SK-N-SH treated with all-trans-retinoic acid at 6 μM for 48 hours (cell line): Measurements from ENCODE around the gene TFR2.

Experiments used
- ATAC-seq: fragments of 200-7000 bp; cut with Tn5 transposase; 3 replicates; pipeline ENCODE4 v1.9.1; 2020; ENCODE audit warnings: mild to moderate bottlenecking, moderate library complexity
- ARNTL ChIP-seq: fragments of 450-650 bp; formaldehyde crosslinking; IDR thresholded peaks from 2 replicates; pipeline ENCODE4 v1.5.0; 2020; ENCODE audit warnings: low read depth, mild to moderate bottlenecking, moderate library complexity, borderline replicate concordance
- BACH2 ChIP-seq: fragments of 250-450 bp; sonication (Bioruptor Pico); IDR thresholded peaks from 2 replicates; pipeline ENCODE4 v1.9.0; 2021; ENCODE audit warnings: mild to moderate bottlenecking, borderline replicate concordance
- CSDC2 ChIP-seq: fragments of 250-450 bp; sonication (Bioruptor Pico); IDR thresholded peaks from 2 replicates; pipeline ENCODE4 v1.5.0; 2020; ENCODE audit warnings: mild to moderate bottlenecking, moderate library complexity
- ESRRG ChIP-seq: fragments of 250-450 bp; sonication (Bioruptor Pico); IDR thresholded peaks from 2 replicates; pipeline ENCODE4 v1.6.1; 2021; ENCODE audit warnings: mild to moderate bottlenecking
- ISL1 ChIP-seq: fragments of 250-450 bp; sonication (Bioruptor Pico); IDR thresholded peaks from 2 replicates; pipeline ENCODE4 v2.1.2; 2022; ENCODE audit warnings: mild to moderate bottlenecking, moderate library complexity
- OSR1 ChIP-seq: fragments of 250-450 bp; sonication (Bioruptor Pico); IDR thresholded peaks from 2 replicates; pipeline ENCODE4 v1.8.0; 2022; ENCODE audit warnings: moderate library complexity, mild to moderate bottlenecking, inconsistent platforms
- PPARA ChIP-seq: fragments of 250-450 bp; sonication (Bioruptor Pico); IDR thresholded peaks from 2 replicates; pipeline ENCODE4 v1.5.0; 2020; ENCODE audit warnings: mild to moderate bottlenecking, borderline replicate concordance
- RARB ChIP-seq: fragments of 250-450 bp; sonication (Bioruptor Pico); IDR thresholded peaks from 2 replicates; pipeline ENCODE4 v1.8.0; 2021; ENCODE audit warnings: mild to moderate bottlenecking, moderate library complexity
- SNAI2 ChIP-seq: fragments of 250-450 bp; sonication (Bioruptor Pico); IDR thresholded peaks from 2 replicates; pipeline ENCODE4 v1.5.0; 2020; ENCODE audit warnings: mild to moderate bottlenecking, moderate library complexity
- TCF4 ChIP-seq: fragments of 250-450 bp; sonication (Bioruptor Pico); IDR thresholded peaks from 2 replicates; pipeline ENCODE4 v1.8.0; 2021; ENCODE audit warnings: mild to moderate bottlenecking, moderate library complexity, borderline replicate concordance
- TOX ChIP-seq: fragments of 250-450 bp; sonication (Bioruptor Pico); IDR thresholded peaks from 2 replicates; pipeline ENCODE4 v1.8.0; 2021; ENCODE audit warnings: mild to moderate bottlenecking, moderate library complexity, borderline replicate concordance
- ZC3H10 ChIP-seq: fragments of 250-450 bp; sonication (Bioruptor Pico); IDR thresholded peaks from 2 replicates; pipeline ENCODE4 v1.5.1; 2021; ENCODE audit warnings: mild to moderate bottlenecking, moderate library complexity
- ZFP3 ChIP-seq: fragments of 250-450 bp; sonication (Bioruptor Pico); IDR thresholded peaks from 2 replicates; pipeline ENCODE4 v1.5.0; 2020; ENCODE audit warnings: mild to moderate bottlenecking, moderate library complexity
- ZFP30 ChIP-seq: fragments of 450-650 bp; formaldehyde crosslinking; IDR thresholded peaks from 2 replicates; pipeline ENCODE4 v1.5.0; 2022; ENCODE audit warnings: mild to moderate bottlenecking, moderate library complexity
- ZNF565 ChIP-seq: fragments of 450-650 bp; formaldehyde crosslinking; conservative IDR thresholded peaks from 2 replicates; pipeline ENCODE4 v1.5.0; 2020; ENCODE audit warnings: low read depth, mild to moderate bottlenecking, moderate library complexity
- ZNF70 ChIP-seq: fragments of 450-650 bp; formaldehyde crosslinking; IDR thresholded peaks from 2 replicates; pipeline ENCODE4 v1.5.0; 2020; ENCODE audit warnings: mild to moderate bottlenecking, moderate library complexity
- ZNF8 ChIP-seq: fragments of 450-650 bp; formaldehyde crosslinking; IDR thresholded peaks from 2 replicates; pipeline ENCODE4 v1.5.0; 2020; ENCODE audit warnings: mild to moderate bottlenecking, moderate library complexity
- TF ChIP-seq, protein P1 (sequence below): fragments of 250-450 bp; sonication (Bioruptor Pico); IDR thresholded peaks from 2 replicates; pipeline ENCODE4 v1.5.1; 2020; ENCODE audit warnings: low read depth, mild to moderate bottlenecking, moderate library complexity
- TF ChIP-seq, protein P2 (sequence below): fragments of 250-450 bp; sonication (Bioruptor Pico); IDR thresholded peaks from 2 replicates; pipeline ENCODE4 v1.8.0; 2021; ENCODE audit warnings: low read depth, mild to moderate bottlenecking, moderate library complexity, borderline replicate concordance
- TF ChIP-seq, protein P3 (sequence below): fragments of 250-450 bp; sonication (Bioruptor Pico); IDR thresholded peaks from 2 replicates; pipeline ENCODE4 v1.5.0; 2020; ENCODE audit warnings: mild to moderate bottlenecking, moderate library complexity
- TF ChIP-seq, protein P4 (sequence below): fragments of 250-450 bp; sonication (Bioruptor Pico); IDR thresholded peaks from 2 replicates; pipeline ENCODE4 v1.5.1; 2021; ENCODE audit warnings: mild to moderate bottlenecking, moderate library complexity

The TFR2 gene

DNA sequence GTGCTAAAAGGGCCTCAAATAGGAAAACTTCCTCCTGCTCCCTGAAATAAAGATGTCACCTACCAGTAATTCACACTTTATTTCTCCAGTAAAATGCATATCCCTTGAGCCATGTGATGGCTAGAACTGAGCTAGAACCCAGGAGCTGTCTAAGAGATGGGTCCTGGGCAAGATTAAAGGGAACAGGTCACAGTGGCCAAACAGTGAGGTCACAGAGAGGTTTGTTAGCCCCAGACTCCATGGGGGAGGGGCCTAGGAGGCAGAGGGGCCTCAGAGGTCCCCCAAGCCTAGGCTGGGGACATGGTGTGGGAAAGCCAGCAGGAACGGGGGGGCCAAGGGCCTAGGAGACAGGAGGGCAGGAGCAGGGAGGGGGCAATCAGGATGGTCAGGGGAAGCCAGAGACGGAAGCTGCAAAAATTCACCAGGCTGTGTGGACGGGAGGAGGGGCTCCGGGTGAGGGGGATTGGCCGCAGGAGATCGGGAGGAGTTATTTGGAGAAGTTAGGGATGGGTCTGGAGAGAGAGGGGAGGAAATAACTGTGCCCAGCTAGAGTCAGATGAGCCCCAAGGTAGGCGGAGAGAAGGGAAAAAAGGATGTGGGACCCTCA lies 51.9 kb downstream of the TFR2 start:
- TF ChIP-seq ARNTL (CRISPR knock-in tag): no peak
- TF ChIP-seq, protein P1, sequence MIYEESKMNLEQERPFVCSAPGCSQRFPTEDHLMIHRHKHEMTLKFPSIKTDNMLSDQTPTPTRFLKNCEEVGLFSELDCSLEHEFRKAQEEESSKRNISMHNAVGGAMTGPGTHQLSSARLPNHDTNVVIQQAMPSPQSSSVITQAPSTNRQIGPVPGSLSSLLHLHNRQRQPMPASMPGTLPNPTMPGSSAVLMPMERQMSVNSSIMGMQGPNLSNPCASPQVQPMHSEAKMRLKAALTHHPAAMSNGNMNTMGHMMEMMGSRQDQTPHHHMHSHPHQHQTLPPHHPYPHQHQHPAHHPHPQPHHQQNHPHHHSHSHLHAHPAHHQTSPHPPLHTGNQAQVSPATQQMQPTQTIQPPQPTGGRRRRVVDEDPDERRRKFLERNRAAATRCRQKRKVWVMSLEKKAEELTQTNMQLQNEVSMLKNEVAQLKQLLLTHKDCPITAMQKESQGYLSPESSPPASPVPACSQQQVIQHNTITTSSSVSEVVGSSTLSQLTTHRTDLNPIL (CRISPR knock-in tag): no peak
- TF ChIP-seq ZC3H10: no peak
- no peak for TF ChIP-seq SNAI2 (CRISPR knock-in tag)
- no peak for TF ChIP-seq ZNF70
- TF ChIP-seq BACH2 (CRISPR knock-in tag): no peak
- TF ChIP-seq, protein P2, sequence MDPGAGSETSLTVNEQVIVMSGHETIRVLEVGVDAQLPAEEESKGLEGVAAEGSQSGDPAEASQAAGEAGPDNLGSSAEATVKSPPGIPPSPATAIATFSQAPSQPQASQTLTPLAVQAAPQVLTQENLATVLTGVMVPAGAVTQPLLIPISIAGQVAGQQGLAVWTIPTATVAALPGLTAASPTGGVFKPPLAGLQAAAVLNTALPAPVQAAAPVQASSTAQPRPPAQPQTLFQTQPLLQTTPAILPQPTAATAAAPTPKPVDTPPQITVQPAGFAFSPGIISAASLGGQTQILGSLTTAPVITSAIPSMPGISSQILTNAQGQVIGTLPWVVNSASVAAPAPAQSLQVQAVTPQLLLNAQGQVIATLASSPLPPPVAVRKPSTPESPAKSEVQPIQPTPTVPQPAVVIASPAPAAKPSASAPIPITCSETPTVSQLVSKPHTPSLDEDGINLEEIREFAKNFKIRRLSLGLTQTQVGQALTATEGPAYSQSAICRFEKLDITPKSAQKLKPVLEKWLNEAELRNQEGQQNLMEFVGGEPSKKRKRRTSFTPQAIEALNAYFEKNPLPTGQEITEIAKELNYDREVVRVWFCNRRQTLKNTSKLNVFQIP (CRISPR knock-in tag): no peak
- no peak for TF ChIP-seq ESRRG (CRISPR knock-in tag)
- TF ChIP-seq ZNF8 (CRISPR knock-in tag): no peak
- TF ChIP-seq TOX (CRISPR knock-in tag): no peak
- no peak for ATAC-seq

DNA sequence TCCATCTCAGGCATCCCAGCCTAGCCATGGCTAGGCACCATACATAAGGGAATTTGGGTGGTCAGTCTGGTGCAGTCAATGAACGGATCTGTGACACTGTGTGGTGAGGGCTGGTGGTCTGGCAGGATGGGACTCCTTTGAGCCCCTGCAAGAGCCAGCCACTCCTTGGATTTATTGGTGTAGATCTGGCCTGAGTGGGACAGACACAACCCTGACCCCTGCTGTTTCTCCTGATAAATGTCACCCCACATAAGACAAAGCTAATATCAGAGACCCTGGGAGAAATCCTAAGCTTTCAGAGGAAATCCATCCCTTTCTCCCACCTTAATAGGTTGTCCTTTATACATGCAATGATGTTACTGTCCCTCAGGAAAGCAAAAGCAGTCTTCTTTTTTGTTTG lies 52.9 kb downstream of the TFR2 start:
- ATAC-seq: no peak
- TF ChIP-seq ISL1 (CRISPR knock-in tag): no peak
- TF ChIP-seq TCF4 (CRISPR knock-in tag): no peak
- TF ChIP-seq OSR1 (CRISPR knock-in tag): no peak
- TF ChIP-seq SNAI2 (CRISPR knock-in tag): no peak
- TF ChIP-seq ESRRG (CRISPR knock-in tag): no peak
- TF ChIP-seq, protein P3, sequence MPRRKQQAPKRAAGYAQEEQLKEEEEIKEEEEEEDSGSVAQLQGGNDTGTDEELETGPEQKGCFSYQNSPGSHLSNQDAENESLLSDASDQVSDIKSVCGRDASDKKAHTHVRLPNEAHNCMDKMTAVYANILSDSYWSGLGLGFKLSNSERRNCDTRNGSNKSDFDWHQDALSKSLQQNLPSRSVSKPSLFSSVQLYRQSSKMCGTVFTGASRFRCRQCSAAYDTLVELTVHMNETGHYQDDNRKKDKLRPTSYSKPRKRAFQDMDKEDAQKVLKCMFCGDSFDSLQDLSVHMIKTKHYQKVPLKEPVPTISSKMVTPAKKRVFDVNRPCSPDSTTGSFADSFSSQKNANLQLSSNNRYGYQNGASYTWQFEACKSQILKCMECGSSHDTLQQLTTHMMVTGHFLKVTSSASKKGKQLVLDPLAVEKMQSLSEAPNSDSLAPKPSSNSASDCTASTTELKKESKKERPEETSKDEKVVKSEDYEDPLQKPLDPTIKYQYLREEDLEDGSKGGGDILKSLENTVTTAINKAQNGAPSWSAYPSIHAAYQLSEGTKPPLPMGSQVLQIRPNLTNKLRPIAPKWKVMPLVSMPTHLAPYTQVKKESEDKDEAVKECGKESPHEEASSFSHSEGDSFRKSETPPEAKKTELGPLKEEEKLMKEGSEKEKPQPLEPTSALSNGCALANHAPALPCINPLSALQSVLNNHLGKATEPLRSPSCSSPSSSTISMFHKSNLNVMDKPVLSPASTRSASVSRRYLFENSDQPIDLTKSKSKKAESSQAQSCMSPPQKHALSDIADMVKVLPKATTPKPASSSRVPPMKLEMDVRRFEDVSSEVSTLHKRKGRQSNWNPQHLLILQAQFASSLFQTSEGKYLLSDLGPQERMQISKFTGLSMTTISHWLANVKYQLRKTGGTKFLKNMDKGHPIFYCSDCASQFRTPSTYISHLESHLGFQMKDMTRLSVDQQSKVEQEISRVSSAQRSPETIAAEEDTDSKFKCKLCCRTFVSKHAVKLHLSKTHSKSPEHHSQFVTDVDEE (CRISPR knock-in tag): no peak
- no peak for TF ChIP-seq CSDC2 (CRISPR knock-in tag)
- TF ChIP-seq ZFP30 (CRISPR knock-in tag): no peak
- no peak for TF ChIP-seq ZNF565 (CRISPR knock-in tag)
- no peak for TF ChIP-seq PPARA (CRISPR knock-in tag)
- TF ChIP-seq, protein P2 (CRISPR knock-in tag): no peak
- TF ChIP-seq ARNTL (CRISPR knock-in tag): no peak
- no peak for TF ChIP-seq ZNF70
- TF ChIP-seq ZFP3: no peak
- TF ChIP-seq, protein P4, sequence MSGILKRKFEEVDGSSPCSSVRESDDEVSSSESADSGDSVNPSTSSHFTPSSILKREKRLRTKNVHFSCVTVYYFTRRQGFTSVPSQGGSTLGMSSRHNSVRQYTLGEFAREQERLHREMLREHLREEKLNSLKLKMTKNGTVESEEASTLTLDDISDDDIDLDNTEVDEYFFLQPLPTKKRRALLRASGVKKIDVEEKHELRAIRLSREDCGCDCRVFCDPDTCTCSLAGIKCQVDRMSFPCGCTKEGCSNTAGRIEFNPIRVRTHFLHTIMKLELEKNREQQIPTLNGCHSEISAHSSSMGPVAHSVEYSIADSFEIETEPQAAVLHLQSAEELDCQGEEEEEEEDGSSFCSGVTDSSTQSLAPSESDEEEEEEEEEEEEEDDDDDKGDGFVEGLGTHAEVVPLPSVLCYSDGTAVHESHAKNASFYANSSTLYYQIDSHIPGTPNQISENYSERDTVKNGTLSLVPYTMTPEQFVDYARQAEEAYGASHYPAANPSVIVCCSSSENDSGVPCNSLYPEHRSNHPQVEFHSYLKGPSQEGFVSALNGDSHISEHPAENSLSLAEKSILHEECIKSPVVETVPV (CRISPR knock-in tag): no peak
- TF ChIP-seq RARB (CRISPR knock-in tag): no peak
- TF ChIP-seq BACH2 (CRISPR knock-in tag): no peak
- no peak for TF ChIP-seq TOX (CRISPR knock-in tag)
